Prostate gland (tissue), 2 donors: ENCODE data around the gene VOPP1.

Source experiments
- POLR2A ChIP-seq: fragments of 450-650 bp; IDR thresholded peaks from one replicate; pipeline ENCODE4 v1.6.1; 2016; ENCODE audit warnings: antibody characterized with exemption, mild to moderate bottlenecking
- TF ChIP-seq, protein P1 (sequence below), 4 experiments: fragments of 200-600 bp in 2 of 4; fragments of 450-650 bp in 2 of 4; sonication (generic) in 2 of 4; IDR thresholded peaks; 1 replicate in 3 of 4; 2 replicates in 1 of 4; pipeline ENCODE4 v1.5.1; 2016 to 2019; ENCODE audit warnings: antibody characterized with exemption in 4 of 4, mild to moderate bottlenecking in 2 of 4, moderate library complexity in 2 of 4

DNA sequence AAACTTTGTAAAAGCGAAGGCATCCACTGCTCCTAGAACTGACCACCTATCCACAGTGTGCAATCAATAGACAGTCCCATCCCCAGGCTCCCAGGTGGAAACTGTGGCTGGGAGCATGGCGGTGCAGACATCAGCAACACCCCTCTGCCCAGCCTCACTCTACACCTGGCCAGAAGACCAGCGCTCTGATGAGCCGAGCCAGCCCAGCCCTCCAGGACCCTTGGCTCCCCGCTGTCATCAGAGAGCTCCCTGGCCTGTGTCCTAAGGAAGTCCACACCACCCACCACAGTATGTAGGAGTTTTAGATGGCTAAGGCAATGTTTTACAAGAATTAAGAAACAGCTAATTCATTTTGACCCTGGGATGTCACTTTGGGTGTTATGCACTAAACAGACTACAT is 81.0 kb downstream of the VOPP1 start:
- TF ChIP-seq, protein P1, sequence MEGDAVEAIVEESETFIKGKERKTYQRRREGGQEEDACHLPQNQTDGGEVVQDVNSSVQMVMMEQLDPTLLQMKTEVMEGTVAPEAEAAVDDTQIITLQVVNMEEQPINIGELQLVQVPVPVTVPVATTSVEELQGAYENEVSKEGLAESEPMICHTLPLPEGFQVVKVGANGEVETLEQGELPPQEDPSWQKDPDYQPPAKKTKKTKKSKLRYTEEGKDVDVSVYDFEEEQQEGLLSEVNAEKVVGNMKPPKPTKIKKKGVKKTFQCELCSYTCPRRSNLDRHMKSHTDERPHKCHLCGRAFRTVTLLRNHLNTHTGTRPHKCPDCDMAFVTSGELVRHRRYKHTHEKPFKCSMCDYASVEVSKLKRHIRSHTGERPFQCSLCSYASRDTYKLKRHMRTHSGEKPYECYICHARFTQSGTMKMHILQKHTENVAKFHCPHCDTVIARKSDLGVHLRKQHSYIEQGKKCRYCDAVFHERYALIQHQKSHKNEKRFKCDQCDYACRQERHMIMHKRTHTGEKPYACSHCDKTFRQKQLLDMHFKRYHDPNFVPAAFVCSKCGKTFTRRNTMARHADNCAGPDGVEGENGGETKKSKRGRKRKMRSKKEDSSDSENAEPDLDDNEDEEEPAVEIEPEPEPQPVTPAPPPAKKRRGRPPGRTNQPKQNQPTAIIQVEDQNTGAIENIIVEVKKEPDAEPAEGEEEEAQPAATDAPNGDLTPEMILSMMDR (IDR thresholded peaks at IDR 0.05): no peak
- no peak for TF ChIP-seq POLR2A
